GM12878 (cell line): Measurements from ENCODE around the gene KREMEN2. TPM values are rescaled to one million over a fixed set of nuclear protein-coding genes. Genes with fewer than 3 reads are reported as not detected.

Experiments
- ATAC-seq: fragments of 200-7000 bp; cut with Tn5 transposase; 3 replicates; pipeline ENCODE4 v1.9.1; 2020; ENCODE audit warnings: mild to moderate bottlenecking, moderate library complexity
- BruUV-seq: library from RNA; stranded (reverse); fragments of 400-500 nt; replicated peaks from 2 replicates; lab custom pipeline; 2021; lab: Mats Ljungman, UMichigan
- CTCF ChIA-PET: fragments of 300-600 bp; sonication (Branson Sonifier 250); formaldehyde crosslinking; extraction: SDS; loops from one replicate; lab custom pipeline; 2021; ENCODE audit warnings: inconsistent platforms; lab: Yijun Ruan, JAX
- POLR2A ChIA-PET: fragments of 350-600 bp; formaldehyde crosslinking; extraction: SDS; loops from one replicate; lab custom pipeline; 2021; ENCODE audit warnings: inconsistent platforms; lab: Charles Lee
- RAD21 ChIA-PET: fragments of 300-600 bp; sonication (Branson Sonifier 250); formaldehyde crosslinking; loops from one replicate; lab custom pipeline; 2023; ENCODE audit warnings: antibody characterized with exemption; ENCODE audit not compliant: unreplicated experiment; lab: Charles Lee
- SMC1A ChIA-PET: fragments of 300-600 bp; sonication (Branson Sonifier 250); formaldehyde crosslinking; loops from one replicate; lab custom pipeline; 2023; ENCODE audit not compliant: unreplicated experiment, uncharacterized antibody; lab: Charles Lee
- DNase-seq: peaks from one replicate; pipeline ENCODE4 v3.0.0-alpha.2; 2011; ENCODE audit warnings: low read depth, low spot score
- FAIRE-seq: peaks from 3 replicates; lab custom pipeline; 2011; peaks lifted over from hg19 to GRCh38; lab: Jason Lieb, UNC
- H2AFZ ChIP-seq: 2 replicates; pipeline ENCODE4 v1.6.0; 2011; ENCODE audit warnings: low read depth, low read length, control low read depth; ENCODE audit not compliant: control insufficient read depth
- H3K27ac ChIP-seq: 2 replicates; pipeline ENCODE4 v1.5.1; 2011; ENCODE audit warnings: control low read depth; ENCODE audit not compliant: control insufficient read depth, insufficient read depth
- H3K27me3 ChIP-seq, 2 experiments: replicated peaks in 1 of 2; 2 replicates each; pipeline versions ENCODE4 v1.6.0 to v1.6.1; 2011; ENCODE audit warnings: low read length in 1 of 2; ENCODE audit not compliant: control insufficient read depth in 2 of 2, insufficient read depth in 2 of 2
- H3K36me3 ChIP-seq, 2 experiments: 2 replicates each; pipeline ENCODE4 v1.5.1; 2011; ENCODE audit warnings: low read length in 1 of 2; ENCODE audit not compliant: control insufficient read depth in 2 of 2, insufficient read depth in 2 of 2
- H3K4me1 ChIP-seq: 2 replicates; pipeline ENCODE4 v1.6.1; 2011; ENCODE audit warnings: mild to moderate bottlenecking, low read length, moderate library complexity, mixed read lengths; ENCODE audit not compliant: control insufficient read depth, insufficient read depth
- H3K4me2 ChIP-seq: 2 replicates; pipeline ENCODE4 v1.6.0; 2011; ENCODE audit warnings: control low read depth; ENCODE audit not compliant: control insufficient read depth, insufficient read depth
- H3K4me3 ChIP-seq: fragments of 200-600 bp; sonication (generic); 2 replicates; pipeline ENCODE4 v1.5.1; 2016
- H3K79me2 ChIP-seq: 2 replicates; pipeline ENCODE4 v1.6.0; 2011; ENCODE audit warnings: low read length; ENCODE audit not compliant: control insufficient read depth, insufficient read depth
- H3K9ac ChIP-seq: 2 replicates; pipeline ENCODE4 v1.8.0; 2011; ENCODE audit warnings: low read length, control low read depth, mixed read lengths; ENCODE audit not compliant: control insufficient read depth, insufficient read depth
- H3K9me3 ChIP-seq: replicated peaks from 3 replicates; pipeline ENCODE4 v1.5.1; 2011; ENCODE audit warnings: mild to moderate bottlenecking, low read length; ENCODE audit not compliant: control insufficient read depth, insufficient read depth
- H4K20me1 ChIP-seq: 2 replicates; pipeline ENCODE4 v1.6.0; 2011; ENCODE audit not compliant: control insufficient read depth, insufficient read depth
- BACH1 ChIP-seq: fragments of 450-650 bp; IDR thresholded peaks from 2 replicates; pipeline ENCODE4 v1.6.1; 2017; ENCODE audit warnings: mild to moderate bottlenecking, borderline replicate concordance
- BMI1 ChIP-seq: fragments of 450-650 bp; IDR thresholded peaks from 2 replicates; pipeline ENCODE4 v1.6.1; 2016; ENCODE audit warnings: mild to moderate bottlenecking, moderate library complexity, borderline replicate concordance
- CBFB ChIP-seq: IDR thresholded peaks from 2 replicates; pipeline ENCODE4 v1.6.1; 2016; ENCODE audit warnings: antibody characterized with exemption, low read depth
- CEBPB ChIP-seq, 2 experiments: fragments of 150-350 bp in 1 of 2; IDR thresholded peaks; 2 replicates each; pipeline ENCODE4 v1.6.1; 2012 to 2014; ENCODE audit warnings: low read depth in 2 of 2, low read length in 2 of 2, borderline replicate concordance in 1 of 2, inconsistent platforms in 1 of 2
- E2F4 ChIP-seq: IDR thresholded peaks from 2 replicates; pipeline ENCODE4 v1.6.1; 2012; ENCODE audit warnings: low read depth, low read length, improper control_type of control experiment
- IKZF1 ChIP-seq: fragments of 450-650 bp; conservative IDR thresholded peaks from 2 replicates; pipeline ENCODE4 v1.6.1; 2017; ENCODE audit warnings: antibody characterized with exemption, mild to moderate bottlenecking
- IRF4 ChIP-seq: IDR thresholded peaks from 2 replicates; pipeline ENCODE4 v1.6.1; 2011; ENCODE audit warnings: low read depth, low read length
- LARP7 ChIP-seq: fragments of 450-650 bp; IDR thresholded peaks from 2 replicates; pipeline ENCODE4 v1.6.1; 2017; ENCODE audit warnings: mild to moderate bottlenecking
- POLR2AphosphoS2 ChIP-seq: IDR thresholded peaks from 2 replicates; pipeline ENCODE4 v1.6.1; 2011; ENCODE audit warnings: low read depth, mild to moderate bottlenecking, low read length, improper control_type of control experiment, moderate library complexity
- SREBF1 ChIP-seq: IDR thresholded peaks from 2 replicates; pipeline ENCODE4 v1.6.1; 2012; ENCODE audit warnings: mild to moderate bottlenecking, low read length
- SUPT20H ChIP-seq: IDR thresholded peaks from 2 replicates; pipeline ENCODE4 v1.6.1; 2011; ENCODE audit warnings: low read depth, mild to moderate bottlenecking, low read length, moderate library complexity, borderline replicate concordance; ENCODE audit not compliant: control insufficient read depth
- TBL1XR1 ChIP-seq: IDR thresholded peaks from 2 replicates; pipeline ENCODE4 v1.6.1; 2012; ENCODE audit warnings: low read depth, low read length, improper control_type of control experiment
- TCF7 ChIP-seq: IDR thresholded peaks from 2 replicates; pipeline ENCODE4 v1.6.1; 2014; ENCODE audit warnings: antibody characterized with exemption, borderline replicate concordance
- USF2 ChIP-seq: IDR thresholded peaks from 2 replicates; pipeline ENCODE4 v1.6.1; 2011; ENCODE audit warnings: low read depth, low read length, improper control_type of control experiment, borderline replicate concordance
- ZNF217 ChIP-seq: fragments of 450-650 bp; IDR thresholded peaks from 2 replicates; pipeline ENCODE4 v1.6.1; 2017; ENCODE audit warnings: antibody characterized with exemption, mild to moderate bottlenecking
- ZNF384 ChIP-seq: IDR thresholded peaks from 2 replicates; pipeline ENCODE4 v1.6.1; 2012; ENCODE audit warnings: low read depth, mild to moderate bottlenecking, low read length, improper control_type of control experiment, borderline replicate concordance
- WGBS: methylation state at CpG from one replicate; pipeline ENCODE4 v1.1.6; 2016; ENCODE audit warnings: low lambda C conversion rate; ENCODE audit not compliant: insufficient replicate concordance, insufficient coverage; ENCODE audit errors: missing lambda C conversion rate; 5-methylcytosine and 5-hydroxymethylcytosine counted together
- in situ Hi-C: fragments of 300-500 bp; cut with MboI; formaldehyde crosslinking; loops from 9 replicates; pipeline ENCODE4 v1.14.3; 2018; ENCODE audit warnings: mixed read lengths
- intact Hi-C: fragments of 100-400 bp; cut with micrococcal nuclease; formaldehyde crosslinking; loops from one replicate; pipeline ENCODE4 v1.14.2; 2022; ENCODE audit not compliant: unreplicated experiment
- polyA plus RNA-seq, 11 experiments: library from polyadenylated mRNA; depleted of rRNA in 4 of 11; unstranded in 6 of 11; stranded (reverse) in 5 of 11; fragments of >200 nt; fragmentation: Nextera tagmentation in 4 of 11; fragmentation: Illumina TruSeq in 1 of 11; extraction: Ambion mirVana in 4 of 11; extraction: Trizol in 1 of 11; gene quantifications; 1 replicate in 1 of 11; 2 replicates in 10 of 11; pipeline versions ENCODE4 v1.2.1 to v1.2.3, GENCODE V29; 2011 to 2016; ENCODE audit warnings: inconsistent platforms in 2 of 11, missing spikeins in 2 of 11, low read depth in 1 of 11
- total RNA-seq, 4 experiments: library from RNA; depleted of rRNA in 3 of 4; stranded (reverse); fragments of >200 nt in 3 of 4; fragmentation: Illumina TruSeq in 1 of 4; extraction: Trizol in 1 of 4; gene quantifications; 2 replicates each; pipeline versions ENCODE4 v1.2.1 to v1.2.3, GENCODE V29; 2013 to 2021
- TF ChIP-seq, protein P1 (sequence below): IDR thresholded peaks from 2 replicates; pipeline ENCODE4 v1.6.1; 2012; ENCODE audit warnings: low read depth, low read length, improper control_type of control experiment
- TF ChIP-seq, protein P2 (sequence below): fragments of 450-650 bp; formaldehyde crosslinking; IDR thresholded peaks from 2 replicates; pipeline ENCODE4 v1.5.0; 2022; ENCODE audit warnings: mild to moderate bottlenecking, missing genetic modification characterization

The KREMEN2 gene
- total and polyA plus RNA-seq, 10 of the 15 experiments (the other 5 are each of a cell fraction or from before 2014, with no cell fraction given): 0.06 to 3.7 (median 0.83) TPM; not detected in 2

DNA sequence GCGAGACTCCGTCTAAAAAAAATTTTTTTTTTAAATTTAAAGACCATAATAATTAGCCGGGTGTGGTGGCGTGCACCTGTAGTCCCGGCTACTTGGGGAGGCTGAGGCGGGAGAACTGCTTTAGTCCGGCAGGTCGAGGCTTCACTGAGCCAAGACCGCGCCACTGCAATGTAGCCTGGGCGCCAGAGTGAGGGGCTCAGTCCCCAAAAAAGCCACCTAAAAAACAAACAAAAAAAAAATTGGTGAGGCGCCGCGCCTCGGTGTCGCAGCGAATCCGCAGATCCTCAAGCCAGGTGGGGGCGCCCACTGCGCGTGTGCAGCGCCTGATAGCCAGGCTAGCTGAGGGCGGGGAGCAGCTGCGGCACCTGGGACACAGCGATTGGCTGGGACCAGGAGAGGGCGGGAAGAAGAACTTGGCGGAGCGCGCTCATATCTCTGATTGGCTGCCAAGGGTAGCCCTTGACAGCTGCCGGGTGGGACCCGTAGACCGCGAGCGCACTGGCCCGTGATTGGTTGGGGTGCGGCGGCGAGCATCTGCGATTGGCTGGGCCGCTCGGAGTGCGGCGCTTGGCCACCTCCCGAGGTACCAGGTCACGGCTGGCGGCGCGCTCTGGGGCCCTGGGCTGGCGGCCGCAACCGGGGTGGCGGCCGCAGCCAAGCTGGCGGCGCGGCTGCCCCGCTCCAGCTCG, 39.7 kb downstream of the KREMEN2 start:
- Histone ChIP-seq H3K9ac (no peak overlapping the region), H3K27ac (no peak overlapping the region), H3K4me1 (peaks cover 17% of the 10 kb centered on the region), H4K20me1 (no peaks in the 10 kb centered on the region), H3K9me3 (no peaks in the 10 kb centered on the region), H3K4me3 (no peak overlapping the region), H3K79me2 (no peaks in the 10 kb centered on the region), H3K4me2 (no peak overlapping the region; the same call in 1 of the 2 replicates), H3K27me3 (peaks cover 0 to 7% of the 10 kb centered on the region in 2 experiments; a peak in 3 of 4 replicates), H2AFZ (no peak overlapping the region), H3K36me3 (no peaks in the 10 kb centered on the region)
- SMC1A ChIA-PET: interaction anchor here (0.6 to 7.2 kb wide), 6 partner anchors 13 to 1654 kb away, joined by 3 to 91 read pairs (median 4); partner anchors contain the start of genes HCFC1R1 and THOC6
- peak; percentile 99 for FAIRE-seq
- intact Hi-C loops (loop anchor here (1.0 kb wide), 1 partner anchor 25 kb away; no protein-coding TSS in a partner anchor), in situ Hi-C loops (no loop called here)
- DNase-seq: peak; percentile 97
- ATAC-seq: peak; percentile 100
- POLR2A ChIA-PET: interaction anchor here (1.0 to 1.6 kb wide), 3 partner anchors 20 to 24 kb away, joined by 3 to 7 read pairs (median 4); partner anchors contain the start of genes HCFC1R1 and THOC6
- WGBS: 12% methylated on average over 51 of the region's 58 CpGs
- RAD21 ChIA-PET: interaction anchor here (0.6 to 3.8 kb wide), 9 partner anchors 17 to 1038 kb away, joined by 3 to 94 read pairs (median 4); partner anchors contain the start of genes HCFC1R1, PKMYT1, THOC6 and TNFRSF12A
- no TSS peak for BruUV-seq
- CTCF ChIA-PET: interaction anchor here (0.6 to 11.3 kb wide), 17 partner anchors 22 to 646 kb away, joined by 3 to 421 read pairs (median 4); partner anchors contain the start of genes CLDN6, HCFC1R1, IL32 and MMP25
- TF ChIP-seq IKZF1 (peak; percentile 36; the same call in 1 of the 2 replicates), TCF7 (no peak), CBFB (peak; percentile 88), ZNF217 (no peak), POLR2AphosphoS2 (no peak), USF2 (no peak), IRF4 (no peak), SUPT20H (no peak), E2F4 (0 out of 2 replicates have a peak, but pooled peaks have one; percentile 51), BACH1 (no peak), BMI1 (no peak), SREBF1 (no peak), LARP7 (no peak), TBL1XR1 (no peak), CEBPB (IDR thresholded peaks at IDR 0.05; ENCODE audit: borderline replicate concordance in 1 of 2, low read depth in 2 of 2, low read length in 2 of 2) (no peak), ZNF384 (peak; percentile 52; the same call in 1 of the 2 replicates)
- TF ChIP-seq, protein P1, sequence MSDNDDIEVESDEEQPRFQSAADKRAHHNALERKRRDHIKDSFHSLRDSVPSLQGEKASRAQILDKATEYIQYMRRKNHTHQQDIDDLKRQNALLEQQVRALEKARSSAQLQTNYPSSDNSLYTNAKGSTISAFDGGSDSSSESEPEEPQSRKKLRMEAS: no peak
- TF ChIP-seq, protein P2, sequence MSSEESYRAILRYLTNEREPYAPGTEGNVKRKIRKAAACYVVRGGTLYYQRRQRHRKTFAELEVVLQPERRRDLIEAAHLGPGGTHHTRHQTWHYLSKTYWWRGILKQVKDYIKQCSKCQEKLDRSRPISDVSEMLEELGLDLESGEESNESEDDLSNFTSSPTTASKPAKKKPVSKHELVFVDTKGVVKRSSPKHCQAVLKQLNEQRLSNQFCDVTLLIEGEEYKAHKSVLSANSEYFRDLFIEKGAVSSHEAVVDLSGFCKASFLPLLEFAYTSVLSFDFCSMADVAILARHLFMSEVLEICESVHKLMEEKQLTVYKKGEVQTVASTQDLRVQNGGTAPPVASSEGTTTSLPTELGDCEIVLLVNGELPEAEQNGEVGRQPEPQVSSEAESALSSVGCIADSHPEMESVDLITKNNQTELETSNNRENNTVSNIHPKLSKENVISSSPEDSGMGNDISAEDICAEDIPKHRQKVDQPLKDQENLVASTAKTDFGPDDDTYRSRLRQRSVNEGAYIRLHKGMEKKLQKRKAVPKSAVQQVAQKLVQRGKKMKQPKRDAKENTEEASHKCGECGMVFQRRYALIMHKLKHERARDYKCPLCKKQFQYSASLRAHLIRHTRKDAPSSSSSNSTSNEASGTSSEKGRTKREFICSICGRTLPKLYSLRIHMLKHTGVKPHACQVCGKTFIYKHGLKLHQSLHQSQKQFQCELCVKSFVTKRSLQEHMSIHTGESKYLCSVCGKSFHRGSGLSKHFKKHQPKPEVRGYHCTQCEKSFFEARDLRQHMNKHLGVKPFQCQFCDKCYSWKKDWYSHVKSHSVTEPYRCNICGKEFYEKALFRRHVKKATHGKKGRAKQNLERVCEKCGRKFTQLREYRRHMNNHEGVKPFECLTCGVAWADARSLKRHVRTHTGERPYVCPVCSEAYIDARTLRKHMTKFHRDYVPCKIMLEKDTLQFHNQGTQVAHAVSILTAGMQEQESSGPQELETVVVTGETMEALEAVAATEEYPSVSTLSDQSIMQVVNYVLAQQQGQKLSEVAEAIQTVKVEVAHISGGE (CRISPR knock-in tag): no peak
